Colonic mucosa (tissue), 4 donors: Measurements from ENCODE around the gene HSPE1. TPM values are rescaled to one million over a fixed set of nuclear protein-coding genes. Genes with fewer than 3 reads are reported as not detected.

ENCODE experiments used
- DNase-seq: peaks from one replicate; pipeline ENCODE4 v3.0.0-alpha.2; 2020
- H3K27ac ChIP-seq: fragments of 200-600 bp; one replicate; pipeline ENCODE4 v1.8.0; 2021
- H3K27me3 ChIP-seq: fragments of 200-600 bp; one replicate; pipeline ENCODE4 v1.8.0; 2021
- H3K36me3 ChIP-seq: fragments of 200-600 bp; one replicate; pipeline ENCODE4 v1.8.0; 2021
- H3K4me1 ChIP-seq: fragments of 200-600 bp; one replicate; pipeline ENCODE4 v1.8.0; 2021; ENCODE audit warnings: mild to moderate bottlenecking
- H3K4me3 ChIP-seq: fragments of 200-600 bp; one replicate; pipeline ENCODE4 v1.8.0; 2021
- H3K9ac ChIP-seq, 2 donors: one replicate each; pipeline ENCODE4 v1.7.0; 2013; ENCODE audit warnings: control low read depth in 2 of 2, low read depth in 2 of 2, low read length in 2 of 2
- H3K9me3 ChIP-seq: fragments of 200-600 bp; one replicate; pipeline ENCODE4 v1.8.0; 2021
- CTCF ChIP-seq: fragments of 200-600 bp; IDR thresholded peaks from one replicate; pipeline ENCODE4 v1.8.0; 2022; ENCODE audit warnings: antibody characterized with exemption, mild to moderate bottlenecking
- intact Hi-C: fragments of 100-400 bp; cut with DNase I; formaldehyde crosslinking; loops from one replicate; pipeline ENCODE4 v1.14.1; 2022
- total RNA-seq, 2 donors: library from RNA; stranded (reverse); fragmentation: NEBNext Ultra II Directional in 1 of 2; extraction: Animal tissue kit (Norgen Biotek cat#: 25700) in 1 of 2; gene quantifications; one replicate each; pipeline ENCODE4 v1.2.1, GENCODE V29; 2021
- donor health status: healthy.
- donor health status: DM: no; HTN: no; CAD: no.
- donor health status: DM: no; HTN: no; CAD: no.

The HSPE1 gene
- total RNA-seq, 2 donors from 2014 or later = 101 to 297 TPM

GRCh38 chr2:197453914-197454398 is 46.2 kb upstream of the HSPE1 start:
- DNase-seq = peak; percentile 77
- no peaks in the 10 kb centered on the region for H3K9me3 ChIP-seq
- H3K36me3 ChIP-seq = no peaks in the 10 kb centered on the region
- TF ChIP-seq CTCF = no peak
- intact Hi-C loops = loop anchor here (10.0 kb wide), 1 partner anchor 61 kb away; the partner anchor contains the start of gene MOB4
- peaks cover 9% of the 10 kb centered on the region for H3K4me1 ChIP-seq
- H3K9ac ChIP-seq = peak overlapping the region; percentile 70 to 96
- no peaks in the 10 kb centered on the region for H3K27me3 ChIP-seq
- peak overlapping the region; percentile 59 for H3K4me3 ChIP-seq
- peak overlapping the region; percentile 96 for H3K27ac ChIP-seq

- Histone ChIP-seq H3K36me3 (no peaks in the 10 kb centered on the region), H3K27ac (peak overlapping the region; percentile 96), H3K9ac (no peak overlapping the region), H3K9me3 (no peaks in the 10 kb centered on the region), H3K4me3 (peak overlapping the region; percentile 59), H3K4me1 (peaks cover 9% of the 10 kb centered on the region), H3K27me3 (no peaks in the 10 kb centered on the region)
- DNase-seq = no peak
- intact Hi-C loops = loop anchor here (10.0 kb wide), 1 partner anchor 60 kb away; the partner anchor contains the start of gene MOB4
- TF ChIP-seq CTCF = no peak
Observed at GRCh38 chr2:197454923-197455322, 45.3 kb upstream of the HSPE1 start.

GRCh38 chr2:197455428-197455827 is 44.8 kb upstream of the HSPE1 start:
- TF ChIP-seq CTCF = no peak
- H3K27me3 ChIP-seq = no peaks in the 10 kb centered on the region
- intact Hi-C loops = loop anchor here (10.0 kb wide), 1 partner anchor 59 kb away; the partner anchor contains the start of gene MOB4
- H3K4me3 ChIP-seq = no peak overlapping the region
- no peak overlapping the region for H3K9ac ChIP-seq
- no peaks in the 10 kb centered on the region for H3K9me3 ChIP-seq
- no peak for DNase-seq
- no peaks in the 10 kb centered on the region for H3K36me3 ChIP-seq
- peaks cover 9% of the 10 kb centered on the region for H3K4me1 ChIP-seq
- H3K27ac ChIP-seq = no peak overlapping the region

GRCh38 chr2:197460649-197461048 is 39.5 kb upstream of the HSPE1 start:
- Histone ChIP-seq H3K27me3 (no peaks in the 10 kb centered on the region), H3K4me1 (no peaks in the 10 kb centered on the region), H3K36me3 (no peaks in the 10 kb centered on the region), H3K4me3 (no peak overlapping the region), H3K27ac (peak overlapping the region; percentile 5), H3K9ac (no peak overlapping the region), H3K9me3 (no peaks in the 10 kb centered on the region)
- TF ChIP-seq CTCF = no peak
- intact Hi-C loops = loop anchor here (5.0 kb wide), 1 partner anchor 33 kb away; no protein-coding TSS in a partner anchor
- no peak for DNase-seq

- Histone ChIP-seq H3K36me3 (peaks cover 3% of the 10 kb centered on the region), H3K9ac (no peak overlapping the region), H3K9me3 (no peaks in the 10 kb centered on the region), H3K4me1 (no peaks in the 10 kb centered on the region), H3K27me3 (no peaks in the 10 kb centered on the region), H3K4me3 (no peak overlapping the region), H3K27ac (peak overlapping the region; percentile 5)
- TF ChIP-seq CTCF = no peak
- intact Hi-C loops = loop anchor here (5.0 kb wide), 1 partner anchor 34 kb away; no protein-coding TSS in a partner anchor
- DNase-seq = no peak
Observed at GRCh38 chr2:197461057-197461456, 39.1 kb upstream of the HSPE1 start.
